HG02973 (cell line): Measurements from ENCODE around the gene CLEC7A.
A peak's percentile ranks its signal among the peaks of the same experiment; 100 is the strongest.

Source experiments
- ATAC-seq: cut with Tn5 transposase; IDR thresholded peaks from one replicate; pipeline ENCODE4 v1.9.1; 2021; ENCODE audit warnings: moderate library complexity; ENCODE audit not compliant: unreplicated experiment

The CLEC7A gene

GRCh38 chr12:10130042-10130441 lies at the start of gene CLEC7A:
Gene CLEC7A, minus strand, starts transcription at chr12:10130199. Its CDS starts 117 bp downstream, at chr12:10130082.
- peak; percentile 94 for ATAC-seq

GRCh38 chr12:10179776-10180181 lies 49.8 kb upstream of the CLEC7A start:
- no peak for ATAC-seq

- ATAC-seq = no peak
These were observed 48.8 kb upstream of the CLEC7A start, which contains the start of gene TMEM52B for GRCh38 chr12:10178821-10179220. Gene TMEM52B, plus strand, starts transcription at chr12:10179032. Its CDS starts 543 bp downstream, at chr12:10179575.

- no peak for ATAC-seq
These were observed 46.0 kb upstream of the CLEC7A start for GRCh38 chr12:10175846-10176636.

DNA sequence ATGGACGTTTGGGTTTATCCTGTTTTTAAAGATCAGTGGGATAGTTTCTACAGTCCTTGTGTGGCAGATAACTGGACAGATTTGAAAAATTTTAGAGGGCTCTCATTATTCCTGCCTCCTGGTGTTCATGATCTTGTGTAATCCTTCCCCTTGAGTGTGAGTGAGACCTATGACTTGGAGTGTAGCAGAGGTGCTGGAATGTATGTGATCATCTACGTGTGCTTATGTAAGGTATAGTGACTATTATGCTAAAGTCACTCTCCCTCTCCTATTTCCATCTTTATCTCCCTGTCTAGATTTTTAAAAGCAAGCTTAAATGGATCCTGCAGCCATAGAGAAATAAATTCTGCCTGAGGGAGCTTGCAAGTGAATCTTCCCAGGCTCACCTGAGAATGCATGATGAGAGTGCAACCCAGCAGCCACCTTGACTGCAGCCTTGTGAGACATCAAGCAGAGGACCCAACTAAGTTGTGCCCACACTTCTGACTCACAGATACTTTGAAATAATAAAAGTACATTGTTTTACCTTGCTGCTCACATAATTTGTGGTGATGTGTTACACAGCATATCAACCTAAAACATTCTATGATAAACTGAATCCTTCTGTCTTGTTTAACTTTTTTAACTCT lies 45.1 kb upstream of the CLEC7A start:
- no peak for ATAC-seq

DNA sequence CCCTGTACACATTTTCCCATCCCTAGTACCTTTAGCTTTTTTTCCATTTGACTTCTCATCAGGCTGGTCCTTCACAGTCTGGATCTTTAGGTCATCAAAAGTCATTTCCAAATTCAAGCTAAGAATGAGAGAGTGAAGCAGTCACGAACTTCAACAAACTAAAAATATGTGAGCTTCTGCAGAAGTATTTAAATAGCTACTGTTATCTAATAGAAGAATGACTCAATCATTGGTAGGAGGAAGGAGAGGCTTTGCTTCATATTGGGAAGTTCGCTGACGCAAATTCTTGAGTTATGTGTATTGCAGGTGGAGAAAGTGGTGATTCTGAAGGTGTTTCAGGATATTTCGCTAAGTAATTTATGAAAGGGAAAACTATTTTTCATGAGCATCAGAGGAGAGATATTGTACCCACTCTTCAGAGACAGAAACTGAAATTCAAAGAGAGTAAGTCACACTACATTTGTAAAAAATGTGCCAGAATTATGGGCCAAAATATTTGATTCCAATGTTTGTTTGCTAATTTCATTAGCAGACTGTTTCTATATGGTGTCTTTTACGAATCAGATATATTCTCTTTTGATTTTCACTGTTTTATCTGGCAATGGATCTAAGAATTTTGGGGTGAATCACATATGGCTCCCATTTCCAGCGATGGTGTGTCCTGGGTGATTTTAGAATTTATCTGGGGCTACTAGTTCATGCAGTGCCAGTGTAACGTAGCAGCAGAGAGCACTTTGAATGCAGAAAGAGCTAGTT lies 42.2 kb upstream of the CLEC7A start, which contains the start of gene OLR1:
OLR1 (minus strand) TSS at position 160 of the 756 bp plus-strand sequence; CDS start at position 105, 55 bp downstream.
- ATAC-seq = no peak

GRCh38 chr12:10170216-10170615 lies 40.2 kb upstream of the CLEC7A start:
- ATAC-seq = no peak

GRCh38 chr12:10169104-10169503 lies 39.1 kb upstream of the CLEC7A start:
- no peak for ATAC-seq

DNA sequence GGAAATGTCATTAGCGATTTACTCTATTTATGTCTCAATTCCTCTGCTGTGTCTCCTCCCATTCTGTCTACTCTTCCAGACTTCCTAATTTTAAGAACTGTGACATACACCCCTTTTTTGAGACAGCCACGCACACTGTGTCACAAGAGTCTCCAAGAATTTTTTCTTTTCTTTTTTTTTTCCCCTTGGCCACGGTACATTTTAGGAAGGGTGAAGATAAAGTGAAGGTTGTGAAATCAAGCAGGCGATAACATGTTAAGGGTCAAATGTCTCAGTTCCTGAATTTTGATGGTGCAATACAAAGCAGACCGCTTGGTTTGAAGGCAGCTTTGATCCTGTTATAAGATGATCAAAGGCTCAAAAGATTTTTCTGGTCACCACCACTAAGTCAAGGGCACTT lies 37.6 kb upstream of the CLEC7A start:
- no peak for ATAC-seq

DNA sequence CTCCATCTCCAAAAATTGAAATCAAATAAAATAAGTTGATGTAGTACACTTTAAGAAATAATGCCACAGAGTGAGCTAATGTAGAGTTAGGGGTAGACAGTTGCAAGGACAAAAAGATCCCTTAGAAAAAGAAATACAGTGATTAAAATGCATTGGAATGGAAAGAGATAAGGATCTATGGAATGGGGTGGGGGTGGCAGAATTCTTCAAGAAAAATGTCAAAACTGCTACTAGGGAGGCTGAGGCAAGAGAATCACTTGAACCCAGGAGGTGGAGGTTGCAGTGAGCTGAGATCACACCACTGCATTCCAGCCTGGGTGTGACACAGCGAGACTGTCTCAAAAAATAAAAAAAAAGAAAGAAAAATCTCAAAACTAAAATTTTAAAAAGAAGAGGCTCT lies 35.4 kb upstream of the CLEC7A start:
- no peak for ATAC-seq

DNA sequence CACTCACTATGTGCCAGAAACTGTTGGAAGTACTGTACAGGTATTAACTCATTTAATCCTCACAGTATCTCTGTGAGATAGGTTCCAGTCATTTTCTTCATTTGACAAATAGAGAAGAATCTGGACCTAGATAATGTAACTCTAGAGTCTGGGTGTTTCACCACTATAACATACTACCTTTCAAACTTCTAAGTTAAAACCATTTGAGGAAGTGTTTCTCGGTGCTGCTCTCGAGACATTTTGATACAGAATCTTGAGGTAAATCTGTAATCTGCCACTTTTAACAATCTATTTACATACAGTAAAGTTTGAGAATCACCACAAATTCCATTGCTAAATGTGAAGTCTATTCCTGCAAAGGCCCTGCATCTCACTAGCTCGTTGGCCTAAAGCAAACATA lies 33.1 kb upstream of the CLEC7A start:
- ATAC-seq = no peak

DNA sequence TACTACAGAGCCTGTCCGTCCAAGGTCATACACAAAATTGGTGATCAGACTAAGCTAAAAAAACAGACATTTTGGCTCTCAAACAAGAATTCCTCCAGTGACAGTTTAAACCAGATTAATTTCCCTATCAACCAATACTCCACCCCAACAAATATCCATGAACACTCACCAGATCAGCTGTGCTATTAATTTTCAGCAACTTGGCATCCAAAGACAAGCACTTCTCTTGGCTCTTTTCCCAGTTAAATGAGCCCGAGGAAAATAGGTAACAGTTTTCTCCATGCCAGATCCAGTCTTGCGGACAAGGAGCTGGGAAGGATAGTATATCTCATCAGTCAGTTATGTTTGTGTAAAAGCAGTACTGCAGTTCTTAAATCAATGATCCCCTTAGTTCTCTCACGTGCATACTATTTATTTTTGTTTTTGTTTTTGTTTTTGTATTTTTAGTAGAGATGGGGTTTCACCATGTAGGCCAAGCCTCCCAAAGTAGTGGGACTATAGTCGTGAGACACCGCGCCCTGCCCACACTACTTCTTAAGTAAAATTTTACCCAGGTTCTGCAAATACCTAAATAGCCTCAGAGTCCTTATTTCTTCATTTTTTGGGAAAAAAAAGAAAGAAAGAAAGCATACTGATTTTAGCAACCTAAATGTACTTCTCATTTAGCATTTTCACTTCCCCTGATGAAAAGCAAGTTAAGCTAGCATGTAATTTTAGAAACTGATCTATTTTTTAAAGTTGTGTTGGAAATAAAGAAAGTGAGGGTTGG lies 30.8 kb upstream of the CLEC7A start:
- ATAC-seq = no peak

DNA sequence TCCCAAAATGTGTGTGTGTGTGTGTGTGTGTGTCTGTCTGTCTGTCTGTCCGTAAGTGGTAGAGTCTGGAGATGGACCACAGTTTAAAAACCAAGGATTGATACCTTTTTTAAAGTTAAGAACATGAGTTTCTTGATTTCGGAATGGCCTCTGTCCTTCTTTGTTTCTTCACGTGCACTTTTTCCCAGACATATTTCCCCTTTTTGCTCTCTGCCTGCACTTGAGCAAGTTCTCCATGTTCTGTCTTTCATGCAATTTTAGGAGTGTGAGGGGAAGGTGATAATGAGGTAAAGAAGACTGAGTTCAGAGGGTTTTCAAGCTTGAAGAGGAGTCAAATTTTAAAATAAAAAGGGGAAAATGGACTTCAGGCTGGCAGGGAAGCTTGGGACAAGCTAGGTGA lies 29.3 kb upstream of the CLEC7A start:
- no peak for ATAC-seq

GRCh38 chr12:10158406-10158805 lies 28.4 kb upstream of the CLEC7A start:
- no peak for ATAC-seq

DNA sequence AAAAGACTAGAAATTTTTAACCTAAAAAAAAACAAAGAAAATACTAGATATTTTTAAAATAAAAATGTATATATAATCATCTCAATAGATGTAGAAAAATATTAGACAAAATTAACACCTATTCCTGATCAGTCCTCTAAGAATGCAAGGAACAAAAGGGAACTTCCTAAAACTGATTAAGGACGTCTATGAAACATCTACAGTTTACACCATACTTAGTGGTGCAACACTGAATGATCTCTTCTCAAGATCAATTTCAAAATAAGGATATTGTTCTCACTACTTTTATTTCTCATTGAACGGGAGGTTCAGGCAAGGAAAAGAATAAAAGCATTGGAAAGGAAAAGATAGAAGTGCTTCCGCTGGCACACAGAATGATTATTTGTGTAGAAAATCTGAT lies 26.0 kb upstream of the CLEC7A start:
- ATAC-seq = no peak

DNA sequence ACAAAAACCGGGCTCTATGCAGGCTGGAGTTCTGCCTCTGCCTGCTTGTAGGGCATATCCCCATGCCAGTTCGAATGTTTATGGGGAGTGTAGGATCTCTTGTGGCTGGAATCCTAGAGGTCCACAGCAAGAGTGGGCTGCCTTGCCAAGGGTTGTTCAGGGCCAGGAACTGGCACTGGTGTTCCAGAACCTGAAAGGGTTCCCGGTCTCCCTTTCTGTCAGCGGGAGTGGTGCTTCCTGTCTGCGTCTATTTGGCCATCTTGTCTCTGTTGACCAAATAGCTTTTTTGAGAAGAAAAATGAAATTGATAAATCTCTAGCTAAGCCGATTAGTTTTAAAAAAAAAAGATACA lies 24.1 kb upstream of the CLEC7A start:
- ATAC-seq = no peak

GRCh38 chr12:10153271-10154144 lies 23.5 kb upstream of the CLEC7A start:
- ATAC-seq = no peak

- no peak for ATAC-seq
These were observed 21.6 kb upstream of the CLEC7A start for GRCh38 chr12:10151621-10152020.

DNA sequence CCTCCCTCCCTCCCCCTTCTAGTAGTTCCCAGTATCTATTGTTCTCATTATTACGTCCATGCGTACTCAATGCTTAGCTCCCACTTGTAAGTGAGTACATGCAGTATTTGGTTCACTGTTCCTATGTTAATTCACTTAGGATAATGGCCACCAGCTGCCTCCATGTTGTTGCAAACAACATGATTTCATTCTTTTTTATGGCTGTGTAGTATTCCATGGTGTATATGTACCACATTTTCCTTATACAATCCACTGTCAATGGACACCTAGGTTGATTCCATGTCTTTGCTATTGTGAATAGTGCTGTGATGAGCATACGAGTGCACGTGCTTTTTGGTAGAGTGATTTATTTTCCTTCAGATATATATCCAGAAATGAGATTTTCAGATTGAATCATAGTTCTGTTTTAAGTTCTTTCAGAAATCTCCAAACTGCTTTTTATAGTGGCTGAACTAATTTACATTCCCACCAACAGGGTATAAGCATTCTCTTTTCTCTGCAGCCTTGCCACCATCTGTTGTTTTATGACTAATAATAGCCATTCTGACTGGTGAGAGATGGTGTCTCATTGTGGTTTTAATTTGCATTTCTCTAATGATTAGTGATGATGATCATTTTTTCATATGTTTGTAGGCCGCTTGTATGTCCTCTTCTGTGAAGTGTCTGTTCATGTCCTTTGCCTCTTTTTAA lies 17.9 kb upstream of the CLEC7A start:
- ATAC-seq = peak; percentile 72
